Peyer's patch (tissue), 4 donors: ENCODE measurements around the gene ZNF784.

Experiments used
- CTCF ChIP-seq, 6 experiments: fragments of 450-650 bp in 4 of 6; fragments of 200-600 bp in 2 of 6; sonication (generic) in 1 of 6; IDR thresholded peaks; one replicate each; pipeline ENCODE4 v1.5.1; 2017 to 2019; ENCODE audit warnings: antibody characterized with exemption in 6 of 6, mild to moderate bottlenecking in 3 of 6, moderate library complexity in 1 of 6
- POLR2A ChIP-seq, 2 donors: fragments of 450-650 bp; IDR thresholded peaks; one replicate each; pipeline ENCODE4 v1.5.1; 2017; ENCODE audit warnings: antibody characterized with exemption in 2 of 2, mild to moderate bottlenecking in 2 of 2, moderate library complexity in 2 of 2

GRCh38 chr19:55635856-55636440, 11.6 kb upstream of the ZNF784 start:
- no peak for TF ChIP-seq CTCF (IDR thresholded peaks at IDR 0.05)
- no peak for TF ChIP-seq POLR2A (IDR thresholded peaks at IDR 0.05)
